BJ (cell line): ENCODE results near the gene VWA8. TPM values are rescaled to one million over a fixed set of nuclear protein-coding genes. Genes with fewer than 3 reads are reported as not detected.

ENCODE experiments used
- CTCF ChIA-PET: fragments of 350-600 bp; formaldehyde crosslinking; extraction: SDS; loops from one replicate; lab custom pipeline; 2021; ENCODE audit warnings: antibody characterized with exemption, inconsistent platforms; lab: Yijun Ruan, JAX
- POLR2A ChIA-PET: fragments of 300-600 bp; sonication (Branson Sonifier 250); formaldehyde crosslinking; extraction: SDS; loops from one replicate; lab custom pipeline; 2021; ENCODE audit warnings: antibody characterized with exemption; lab: Charles Lee
- DNase-seq: peaks from one replicate; pipeline ENCODE4 v3.0.0-alpha.2; 2011; ENCODE audit warnings: low read depth
- H3K27me3 ChIP-seq: 2 replicates; pipeline ENCODE4 v1.6.0; 2011; ENCODE audit warnings: low read length; ENCODE audit not compliant: control insufficient read depth, insufficient read depth
- H3K36me3 ChIP-seq: 2 replicates; pipeline ENCODE4 v1.5.1; 2011; ENCODE audit warnings: low read length; ENCODE audit not compliant: control insufficient read depth, insufficient read depth
- H3K4me3 ChIP-seq: 2 replicates; pipeline ENCODE4 v1.5.1; 2011; ENCODE audit warnings: low read depth, mild to moderate bottlenecking, control low read depth, low read length
- CTCF ChIP-seq: IDR thresholded peaks from 2 replicates; pipeline ENCODE4 v1.5.1; 2011; ENCODE audit warnings: low read depth, mild to moderate bottlenecking, control low read depth, inconsistent platforms, low read length, moderate library complexity; ENCODE audit not compliant: insufficient read depth
- polyA plus RNA-seq: library from polyadenylated mRNA; depleted of rRNA; stranded (reverse); fragments of >200 nt; gene quantifications from 2 replicates; pipeline ENCODE4 v1.2.3, GENCODE V29; 2011

The VWA8 gene
- polyA plus RNA-seq, 1 experiment = 5.9 TPM

- no peaks in the 10 kb centered on the region for H3K36me3 ChIP-seq
- no peak for DNase-seq
- TF ChIP-seq CTCF = no peak
- no peaks in the 10 kb centered on the region for H3K27me3 ChIP-seq
- POLR2A ChIA-PET = no interaction called here
- H3K4me3 ChIP-seq = no peak overlapping the region
- CTCF ChIA-PET = interaction anchor here (1.1 to 1.5 kb wide), 2 partner anchors 38 to 404 kb away, joined by 3 to 4 read pairs; no protein-coding TSS in a partner anchor
Observed at GRCh38 chr13:41706152-41706551, 254.8 kb downstream of the VWA8 start.

GRCh38 chr13:41702540-41702939, 258.4 kb downstream of the VWA8 start:
- DNase-seq = no peak
- no peaks in the 10 kb centered on the region for H3K27me3 ChIP-seq
- no peak for TF ChIP-seq CTCF
- H3K4me3 ChIP-seq = no peak overlapping the region
- ChIA-PET POLR2A (no interaction called here), CTCF (no interaction called here)
- no peaks in the 10 kb centered on the region for H3K36me3 ChIP-seq

- Histone ChIP-seq H3K4me3 (no peak overlapping the region), H3K27me3 (no peaks in the 10 kb centered on the region), H3K36me3 (no peaks in the 10 kb centered on the region)
- POLR2A ChIA-PET = no interaction called here
- DNase-seq = no peak
- TF ChIP-seq CTCF = no peak
- CTCF ChIA-PET = interaction anchor here (1.0 kb wide), 1 partner anchor 30 kb away, joined by 3 read pairs; no protein-coding TSS in a partner anchor
Observed at GRCh38 chr13:41701676-41702075, 259.2 kb downstream of the VWA8 start.

- TF ChIP-seq CTCF = no peak
- no peaks in the 10 kb centered on the region for H3K36me3 ChIP-seq
- DNase-seq = peak; percentile 78
- ChIA-PET POLR2A (no interaction called here), CTCF (interaction anchor here (1.0 kb wide), 1 partner anchor 30 kb away, joined by 3 read pairs; no protein-coding TSS in a partner anchor)
- no peaks in the 10 kb centered on the region for H3K27me3 ChIP-seq
- H3K4me3 ChIP-seq = no peak overlapping the region
Observed at GRCh38 chr13:41700790-41701310, 260.1 kb downstream of the VWA8 start.

GRCh38 chr13:41699759-41700158, 261.1 kb downstream of the VWA8 start:
- no peak overlapping the region for H3K4me3 ChIP-seq
- ChIA-PET CTCF (interaction anchor here (1.2 kb wide), 1 partner anchor 32 kb away, joined by 3 read pairs; no protein-coding TSS in a partner anchor), POLR2A (no interaction called here)
- TF ChIP-seq CTCF = no peak
- no peaks in the 10 kb centered on the region for H3K36me3 ChIP-seq
- no peaks in the 10 kb centered on the region for H3K27me3 ChIP-seq
- DNase-seq = no peak
